IPS DF 19.7 (cell line): Measurements from ENCODE around the gene CCDC141.
"Not testable (repeated sequence)": the region's sequence is repeated elsewhere in the genome, so short reads cannot be mapped to it uniquely, and the experiment has no call there.

ENCODE experiments used
- DNase-seq: peaks from one replicate; pipeline ENCODE4 v3.0.0-alpha.2; 2013; ENCODE audit warnings: low read depth, low spot score

CCDC141 gene, protein sequence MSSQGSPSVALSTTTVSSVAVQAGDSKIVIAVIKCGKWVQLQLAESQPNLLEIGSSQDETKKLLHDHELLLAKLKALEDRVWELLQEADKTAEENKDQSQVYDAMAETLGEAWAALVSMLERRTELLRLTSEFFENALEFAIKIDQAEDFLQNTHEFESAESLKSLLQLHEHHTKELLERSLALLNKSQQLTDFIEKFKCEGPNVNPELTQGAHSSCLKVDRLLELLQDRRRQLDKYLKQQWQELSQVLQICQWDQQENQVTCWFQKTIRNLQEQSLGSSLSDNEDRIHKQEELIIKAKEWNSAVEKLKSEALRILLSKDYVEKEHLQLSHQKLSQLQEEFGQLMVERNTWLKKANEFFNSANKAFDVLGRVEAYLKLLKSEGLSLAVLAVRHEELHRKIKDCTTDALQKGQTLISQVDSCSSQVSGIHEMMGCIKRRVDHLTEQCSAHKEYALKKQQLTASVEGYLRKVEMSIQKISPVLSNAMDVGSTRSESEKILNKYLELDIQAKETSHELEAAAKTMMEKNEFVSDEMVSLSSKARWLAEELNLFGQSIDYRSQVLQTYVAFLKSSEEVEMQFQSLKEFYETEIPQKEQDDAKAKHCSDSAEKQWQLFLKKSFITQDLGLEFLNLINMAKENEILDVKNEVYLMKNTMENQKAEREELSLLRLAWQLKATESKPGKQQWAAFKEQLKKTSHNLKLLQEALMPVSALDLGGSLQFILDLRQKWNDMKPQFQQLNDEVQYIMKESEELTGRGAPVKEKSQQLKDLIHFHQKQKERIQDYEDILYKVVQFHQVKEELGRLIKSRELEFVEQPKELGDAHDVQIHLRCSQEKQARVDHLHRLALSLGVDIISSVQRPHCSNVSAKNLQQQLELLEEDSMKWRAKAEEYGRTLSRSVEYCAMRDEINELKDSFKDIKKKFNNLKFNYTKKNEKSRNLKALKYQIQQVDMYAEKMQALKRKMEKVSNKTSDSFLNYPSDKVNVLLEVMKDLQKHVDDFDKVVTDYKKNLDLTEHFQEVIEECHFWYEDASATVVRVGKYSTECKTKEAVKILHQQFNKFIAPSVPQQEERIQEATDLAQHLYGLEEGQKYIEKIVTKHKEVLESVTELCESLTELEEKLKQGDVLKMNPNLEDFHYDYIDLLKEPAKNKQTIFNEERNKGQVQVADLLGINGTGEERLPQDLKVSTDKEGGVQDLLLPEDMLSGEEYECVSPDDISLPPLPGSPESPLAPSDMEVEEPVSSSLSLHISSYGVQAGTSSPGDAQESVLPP (N-terminal part only)

GRCh38 chr2:179049546-179050311 is at the start of gene CCDC141:
CCDC141 (minus strand) TSS chr2:179050137; CDS start chr2:179049941, 196 bp downstream.
- no peak for DNase-seq

- DNase-seq: no peak
These were observed 48.2 kb upstream of the CCDC141 start for GRCh38 chr2:179098080-179098689.

DNA sequence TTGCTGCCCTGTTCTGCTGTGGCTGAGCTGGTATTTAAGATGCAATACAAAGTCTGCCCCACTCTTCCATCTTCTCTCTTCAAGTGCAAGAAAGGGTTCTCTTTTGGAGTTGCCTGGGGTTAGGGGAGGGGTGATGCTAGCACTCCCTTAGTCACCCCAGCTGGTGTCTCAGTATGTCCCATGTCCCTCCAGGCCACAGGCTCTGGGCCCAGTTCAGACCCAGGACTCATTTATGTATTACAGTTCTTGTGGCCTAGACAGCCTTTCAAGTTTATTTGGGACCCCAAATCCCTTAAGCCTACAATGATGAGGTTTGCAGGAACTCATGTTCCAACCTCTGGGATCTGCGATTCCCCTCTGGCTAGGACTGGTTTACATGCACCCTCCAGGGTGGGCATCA is 47.2 kb upstream of the CCDC141 start:
- no peak for DNase-seq

GRCh38 chr2:179096090-179096489 is 46.2 kb upstream of the CCDC141 start:
- DNase-seq: no peak

DNA sequence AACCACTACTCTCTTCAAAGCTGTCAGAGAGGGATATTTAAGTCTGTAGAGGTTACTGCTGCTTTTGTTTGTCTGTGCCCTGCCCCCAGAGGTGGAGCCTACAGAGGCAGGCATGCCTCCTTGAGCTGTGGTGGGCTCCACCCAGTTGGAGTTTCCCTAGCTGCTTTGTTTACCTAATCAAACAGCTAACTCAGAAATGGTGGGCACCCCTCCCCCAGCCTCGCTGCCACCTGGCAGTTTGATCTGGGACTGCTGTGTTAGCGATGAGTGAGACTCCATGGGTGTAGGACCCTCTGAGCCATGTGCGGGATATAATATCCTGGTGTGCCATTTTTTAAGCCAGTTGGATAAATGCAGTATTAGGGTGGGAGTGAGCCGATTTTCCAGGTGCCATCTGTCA is 43.0 kb upstream of the CCDC141 start:
- DNase-seq: not testable (repeated sequence)

GRCh38 chr2:179082697-179083096 is 32.8 kb upstream of the CCDC141 start:
- DNase-seq: no peak

- DNase-seq: no peak
These were observed 32.0 kb upstream of the CCDC141 start for GRCh38 chr2:179081954-179082353.

DNA sequence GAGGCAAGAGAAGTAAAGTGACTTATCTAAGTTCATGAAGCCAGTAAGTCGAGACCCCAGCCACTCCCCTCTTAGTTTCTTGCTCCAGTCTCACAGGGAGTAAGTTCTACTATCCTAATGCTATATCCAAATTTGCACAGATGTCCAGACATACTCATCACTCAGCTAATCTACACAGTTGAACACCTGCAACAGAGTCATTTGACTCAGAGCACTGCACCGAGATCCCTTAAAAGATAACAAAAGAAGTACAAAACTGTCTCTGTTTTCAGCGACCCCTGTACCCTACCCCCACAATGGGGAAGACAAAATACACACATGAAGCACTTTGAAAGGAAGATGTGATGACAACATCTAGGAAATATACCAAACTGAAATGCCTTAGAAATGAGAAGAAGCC is 22.6 kb upstream of the CCDC141 start:
- DNase-seq: no peak

- no peak for DNase-seq
These were observed 21.9 kb upstream of the CCDC141 start for GRCh38 chr2:179071810-179072355.

DNA sequence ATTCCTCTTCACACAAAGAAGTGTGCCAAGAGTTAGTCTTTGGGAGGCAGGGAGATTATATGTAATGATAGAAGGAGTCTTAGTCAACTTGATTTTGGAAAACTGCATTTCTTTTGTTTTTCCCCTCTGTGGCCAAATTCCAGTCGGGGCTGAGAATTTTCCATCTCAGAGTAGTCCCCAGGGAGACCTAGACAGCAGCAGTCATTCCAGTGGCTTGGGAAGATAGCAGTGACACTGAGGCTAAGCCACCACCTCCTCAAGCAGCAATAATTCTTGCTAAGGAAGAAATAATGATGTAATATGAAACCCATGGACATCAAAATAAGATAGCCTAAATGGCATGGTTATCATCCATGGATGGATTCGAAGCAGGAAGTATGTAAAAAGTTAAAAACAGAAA is 21.0 kb upstream of the CCDC141 start:
- no peak for DNase-seq

- DNase-seq: no peak
These were observed 19.7 kb upstream of the CCDC141 start for GRCh38 chr2:179069685-179070084.

DNA sequence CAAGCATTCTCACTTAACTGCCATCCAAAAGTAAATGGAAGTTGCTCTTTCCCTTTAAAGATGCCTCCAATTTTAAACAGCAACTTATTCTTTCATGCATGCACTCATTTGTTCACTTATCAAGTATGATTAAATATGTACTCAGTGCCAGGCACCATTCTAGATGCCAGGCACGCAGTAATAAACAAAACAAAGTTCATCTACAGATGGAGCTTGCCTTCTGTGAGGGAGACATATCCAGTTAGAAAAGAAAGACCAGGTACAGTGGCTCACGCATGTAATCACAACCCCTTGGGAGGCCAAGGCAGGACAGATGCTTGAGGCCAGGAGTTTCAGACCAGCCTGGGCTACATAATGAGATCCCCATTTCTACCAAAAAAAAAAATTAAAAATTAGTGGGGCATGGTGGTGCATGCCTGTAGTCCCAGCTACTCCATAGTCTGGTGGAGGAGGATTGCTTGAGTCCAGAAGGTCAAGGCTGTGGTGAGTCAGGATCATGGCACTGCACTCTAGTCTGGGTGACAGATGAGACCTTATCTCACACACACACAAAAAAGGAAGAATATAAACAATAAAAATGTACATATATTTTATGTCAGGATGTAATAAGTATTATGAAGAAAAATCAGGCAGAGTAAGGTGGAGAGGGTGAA is 19.2 kb upstream of the CCDC141 start:
- no peak for DNase-seq

DNA sequence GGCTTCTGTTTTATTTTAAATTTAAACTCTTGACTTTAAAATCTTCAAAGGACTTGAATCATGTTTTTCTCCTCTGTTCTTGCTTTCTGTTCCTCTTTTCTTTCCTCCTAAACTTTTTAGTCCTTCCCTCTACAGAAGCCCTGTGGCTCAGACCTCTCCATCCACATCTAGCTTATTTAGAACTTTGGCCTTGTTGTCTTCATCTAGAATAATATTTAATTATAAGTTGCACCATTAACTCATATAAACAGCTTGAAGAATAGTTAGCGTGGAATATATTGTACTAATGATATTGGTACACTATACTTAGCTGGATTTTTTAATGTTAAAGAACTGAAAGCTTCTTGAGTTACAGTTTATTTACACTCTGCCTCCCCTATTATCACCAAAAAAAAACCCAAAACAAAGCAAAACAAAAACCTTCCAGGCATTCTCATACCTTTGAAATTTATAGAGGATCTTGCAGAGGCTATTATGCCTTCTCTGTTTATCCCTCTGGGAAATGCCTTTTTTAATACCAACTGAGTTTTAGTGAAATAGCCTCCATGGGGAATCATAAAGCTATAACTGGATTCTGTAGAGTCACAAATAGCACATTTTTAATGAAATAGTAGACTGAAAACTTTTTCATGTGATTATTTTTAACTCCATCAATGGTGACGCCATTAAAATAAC is 9.2 kb upstream of the CCDC141 start:
- DNase-seq: no peak

- DNase-seq: no peak
These were observed 7.8 kb upstream of the CCDC141 start for GRCh38 chr2:179057737-179058136.

- DNase-seq: not testable (repeated sequence)
These were observed 3.6 kb upstream of the CCDC141 start for GRCh38 chr2:179053568-179053967.

GRCh38 chr2:179051250-179051649 is 1.3 kb upstream of the CCDC141 start:
- no peak for DNase-seq

DNA sequence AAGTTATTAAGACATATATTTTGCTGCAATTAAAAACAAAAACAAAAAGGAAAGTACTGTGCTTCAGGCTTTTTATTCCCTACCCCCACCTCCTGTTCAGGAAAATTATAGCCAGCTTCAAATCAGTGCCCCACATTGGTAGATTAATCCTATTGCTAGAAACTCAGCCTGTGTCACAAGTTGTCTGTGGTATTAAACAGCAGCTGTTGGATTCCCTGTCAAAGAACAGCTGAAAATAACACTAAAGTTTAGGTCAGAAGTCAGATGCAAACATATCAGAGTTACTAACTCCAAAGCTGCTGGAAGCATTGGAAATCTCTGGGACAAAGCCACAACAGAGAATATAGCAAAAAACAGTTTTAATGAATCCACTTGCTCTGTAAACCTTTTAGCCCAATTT is 818 bp upstream of the CCDC141 start:
- DNase-seq: no peak

DNA sequence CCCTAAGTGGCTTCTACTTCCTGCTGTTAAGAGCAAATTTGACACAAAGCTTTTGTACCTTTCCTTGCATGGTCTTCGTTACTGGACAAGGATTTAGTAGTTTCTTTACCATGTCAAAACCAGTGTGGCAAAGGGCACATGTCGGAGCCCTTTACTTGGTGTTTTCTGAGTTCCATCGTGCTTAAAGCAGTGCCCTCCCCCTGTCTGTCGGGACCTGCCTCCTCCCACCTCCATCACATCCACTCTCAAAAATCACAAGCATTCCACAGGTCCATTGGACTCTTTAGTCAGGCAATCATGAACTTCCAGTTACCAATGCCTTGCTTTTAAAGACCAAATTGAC is 763 bp downstream of the CCDC141 start:
- no peak for DNase-seq

GRCh38 chr2:179048099-179048498 is 1.8 kb downstream of the CCDC141 start:
- no peak for DNase-seq
